Uterus (tissue), 4 donors: Measurements from ENCODE around the gene MBTPS2. TPM values are rescaled to one million over a fixed set of nuclear protein-coding genes. Genes with fewer than 3 reads are reported as not detected.
"Not testable (repeated sequence)": the region's sequence is repeated elsewhere in the genome, so short reads cannot be mapped to it uniquely, and the experiment has no call there.

Source experiments
- DNase-seq, 2 donors: peaks; one replicate each; pipeline ENCODE4 v3.0.0-alpha.2; 2019 to 2020
- H3K27ac ChIP-seq, 2 donors: fragments of 200-600 bp; sonication (generic); 1 replicate in 1 of 2; 2 replicates in 1 of 2; pipeline ENCODE4 v1.5.1; 2016 to 2018
- H3K27me3 ChIP-seq, 2 donors: fragments of 200-600 bp; sonication (generic); one replicate each; pipeline ENCODE4 v1.5.1; 2018 to 2019; ENCODE audit warnings: control low read depth in 1 of 2
- H3K36me3 ChIP-seq, 2 donors: fragments of 200-600 bp; sonication (generic); one replicate each; pipeline ENCODE4 v1.5.1; 2019; ENCODE audit warnings: control low read depth in 1 of 2
- H3K4me1 ChIP-seq, 2 donors: fragments of 200-600 bp; sonication (generic); one replicate each; pipeline ENCODE4 v1.5.1; 2018 to 2019; ENCODE audit warnings: control low read depth in 1 of 2
- H3K4me3 ChIP-seq, 2 donors: fragments of 200-600 bp; sonication (generic); 1 replicate in 1 of 2; 2 replicates in 1 of 2; pipeline ENCODE4 v1.5.1; 2018 to 2019; ENCODE audit warnings: mild to moderate bottlenecking in 1 of 2
- H3K9me3 ChIP-seq, 2 donors: fragments of 200-600 bp; sonication (generic); one replicate each; pipeline ENCODE4 v1.5.1; 2019; ENCODE audit warnings: control low read depth in 1 of 2
- POLR2A ChIP-seq, 2 donors: fragments of 450-650 bp; IDR thresholded peaks; one replicate each; pipeline ENCODE4 v1.6.1; 2016; ENCODE audit warnings: antibody characterized with exemption in 2 of 2, mild to moderate bottlenecking in 1 of 2, moderate library complexity in 1 of 2
- intact Hi-C: fragments of 100-400 bp; cut with DNase I; formaldehyde crosslinking; loops from one replicate; pipeline ENCODE4 v1.15.1; 2023; ENCODE audit warnings: low total_unique reads
- total RNA-seq, 4 donors: library from RNA; depleted of rRNA in 3 of 4; stranded (reverse); fragments of >200 nt in 3 of 4; gene quantifications; one replicate each; pipeline versions ENCODE4 v1.1.0 to v1.2.4, GENCODE V29; 2014 to 2023
- TF ChIP-seq, protein P1 (sequence below), 4 experiments: fragments of 200-600 bp in 2 of 4; fragments of 450-650 bp in 2 of 4; sonication (generic) in 2 of 4; IDR thresholded peaks; one replicate each; pipeline ENCODE4 v1.5.1; 2016 to 2019; ENCODE audit warnings: antibody characterized with exemption in 4 of 4, mild to moderate bottlenecking in 2 of 4, moderate library complexity in 1 of 4
- donor health status: DM: yes; HTN: yes; CAD: no.

The MBTPS2 gene
- total RNA-seq, 4 donors from 2014 or later: 1.8 to 24.5 (median 12.9) TPM

DNA sequence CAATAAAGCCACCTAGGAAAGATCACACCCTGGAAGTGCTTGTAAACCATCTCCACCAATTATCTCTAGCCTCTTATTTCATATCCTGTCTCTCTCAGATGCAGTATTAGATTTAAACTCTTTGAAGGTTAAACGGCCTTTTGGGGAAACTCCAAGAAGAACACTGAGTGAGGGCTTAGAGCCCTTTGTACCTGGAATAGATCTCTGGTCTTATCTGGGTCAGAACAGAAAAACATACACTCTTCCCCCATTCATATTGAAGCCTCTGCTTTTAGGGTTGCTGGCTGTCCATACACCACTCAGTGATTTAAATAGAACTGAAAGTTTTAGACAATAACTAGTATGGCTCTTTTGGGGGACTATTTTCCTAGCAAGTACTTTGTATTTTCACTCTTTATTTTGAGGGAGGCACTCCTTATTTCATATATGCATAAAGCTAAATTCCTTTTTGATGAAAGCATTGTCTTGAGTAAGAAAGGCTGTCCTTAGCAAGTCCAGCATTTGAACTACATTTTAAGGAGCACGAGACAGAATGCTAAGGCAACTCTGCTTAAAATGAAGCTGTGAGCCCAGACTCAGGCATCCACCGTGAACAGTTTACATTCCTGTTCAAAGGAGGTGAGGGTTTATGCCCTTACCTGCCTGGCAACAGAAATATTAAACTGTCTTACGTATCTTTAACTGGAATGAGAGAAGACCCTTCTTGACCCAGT, 33.8 kb downstream of the MBTPS2 start:
- no peaks in the 10 kb centered on the region for H3K36me3 ChIP-seq
- H3K27ac ChIP-seq: no peak overlapping the region
- no peak for DNase-seq
- no peaks in the 10 kb centered on the region for H3K4me1 ChIP-seq
- no peaks in the 10 kb centered on the region for H3K9me3 ChIP-seq
- intact Hi-C loops: no loop called here
- no peaks in the 10 kb centered on the region for H3K27me3 ChIP-seq
- no peak overlapping the region for H3K4me3 ChIP-seq
- TF ChIP-seq, protein P1, sequence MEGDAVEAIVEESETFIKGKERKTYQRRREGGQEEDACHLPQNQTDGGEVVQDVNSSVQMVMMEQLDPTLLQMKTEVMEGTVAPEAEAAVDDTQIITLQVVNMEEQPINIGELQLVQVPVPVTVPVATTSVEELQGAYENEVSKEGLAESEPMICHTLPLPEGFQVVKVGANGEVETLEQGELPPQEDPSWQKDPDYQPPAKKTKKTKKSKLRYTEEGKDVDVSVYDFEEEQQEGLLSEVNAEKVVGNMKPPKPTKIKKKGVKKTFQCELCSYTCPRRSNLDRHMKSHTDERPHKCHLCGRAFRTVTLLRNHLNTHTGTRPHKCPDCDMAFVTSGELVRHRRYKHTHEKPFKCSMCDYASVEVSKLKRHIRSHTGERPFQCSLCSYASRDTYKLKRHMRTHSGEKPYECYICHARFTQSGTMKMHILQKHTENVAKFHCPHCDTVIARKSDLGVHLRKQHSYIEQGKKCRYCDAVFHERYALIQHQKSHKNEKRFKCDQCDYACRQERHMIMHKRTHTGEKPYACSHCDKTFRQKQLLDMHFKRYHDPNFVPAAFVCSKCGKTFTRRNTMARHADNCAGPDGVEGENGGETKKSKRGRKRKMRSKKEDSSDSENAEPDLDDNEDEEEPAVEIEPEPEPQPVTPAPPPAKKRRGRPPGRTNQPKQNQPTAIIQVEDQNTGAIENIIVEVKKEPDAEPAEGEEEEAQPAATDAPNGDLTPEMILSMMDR (IDR thresholded peaks at IDR 0.05): no peak
- no peak for TF ChIP-seq POLR2A (IDR thresholded peaks at IDR 0.05)

DNA sequence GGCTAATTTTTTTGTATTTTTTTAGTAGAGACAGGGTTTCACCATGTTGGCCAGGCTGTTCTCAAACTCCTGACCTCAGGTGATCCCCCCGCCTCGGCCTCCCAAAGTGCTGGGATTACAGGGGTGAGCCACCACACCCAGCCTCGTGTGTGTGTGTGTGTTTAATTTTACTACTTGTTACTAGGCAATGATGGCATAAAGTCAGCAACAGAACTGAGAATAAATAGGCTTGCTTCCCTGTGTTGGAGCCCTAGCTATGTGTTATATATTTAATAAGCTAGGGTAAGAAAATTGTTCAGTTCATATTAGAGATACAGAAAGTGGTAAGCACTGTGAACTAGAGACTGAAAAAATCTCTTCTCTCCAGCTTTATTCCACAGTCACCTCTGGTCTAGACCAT, 34.8 kb downstream of the MBTPS2 start:
- H3K4me1 ChIP-seq, DNase-seq, H3K27me3 ChIP-seq, H3K27ac ChIP-seq, H3K4me3 ChIP-seq, intact Hi-C loops, H3K9me3 ChIP-seq, H3K36me3 ChIP-seq: not testable (repeated sequence)

DNA sequence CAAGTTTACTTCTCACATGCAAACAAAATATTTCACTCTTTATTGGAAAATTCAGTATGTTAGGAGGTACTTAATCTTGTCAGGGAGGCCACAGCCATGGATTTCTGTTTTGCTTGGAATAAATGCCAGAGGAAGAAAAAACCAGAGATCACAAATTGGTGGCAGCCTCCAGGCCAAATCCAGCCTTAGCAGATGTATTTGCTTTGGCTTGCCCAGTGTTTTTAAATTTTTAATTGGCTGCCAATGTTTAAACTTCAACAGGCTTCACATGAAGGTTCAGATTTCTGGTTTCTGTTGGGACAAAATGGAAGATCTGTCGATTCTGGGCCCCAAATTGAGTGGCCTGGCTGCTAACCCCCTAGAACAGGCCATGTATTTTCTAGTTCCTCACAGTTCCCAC, 35.6 kb downstream of the MBTPS2 start:
- TF ChIP-seq, protein P1 (IDR thresholded peaks at IDR 0.05): no peak
- TF ChIP-seq POLR2A (IDR thresholded peaks at IDR 0.05): no peak
- Histone ChIP-seq H3K4me1 (no peaks in the 10 kb centered on the region), H3K36me3 (no peaks in the 10 kb centered on the region), H3K4me3 (no peak overlapping the region), H3K27ac (no peak overlapping the region), H3K9me3 (no peaks in the 10 kb centered on the region), H3K27me3 (no peaks in the 10 kb centered on the region)
- intact Hi-C loops: no loop called here
- DNase-seq: no peak

DNA sequence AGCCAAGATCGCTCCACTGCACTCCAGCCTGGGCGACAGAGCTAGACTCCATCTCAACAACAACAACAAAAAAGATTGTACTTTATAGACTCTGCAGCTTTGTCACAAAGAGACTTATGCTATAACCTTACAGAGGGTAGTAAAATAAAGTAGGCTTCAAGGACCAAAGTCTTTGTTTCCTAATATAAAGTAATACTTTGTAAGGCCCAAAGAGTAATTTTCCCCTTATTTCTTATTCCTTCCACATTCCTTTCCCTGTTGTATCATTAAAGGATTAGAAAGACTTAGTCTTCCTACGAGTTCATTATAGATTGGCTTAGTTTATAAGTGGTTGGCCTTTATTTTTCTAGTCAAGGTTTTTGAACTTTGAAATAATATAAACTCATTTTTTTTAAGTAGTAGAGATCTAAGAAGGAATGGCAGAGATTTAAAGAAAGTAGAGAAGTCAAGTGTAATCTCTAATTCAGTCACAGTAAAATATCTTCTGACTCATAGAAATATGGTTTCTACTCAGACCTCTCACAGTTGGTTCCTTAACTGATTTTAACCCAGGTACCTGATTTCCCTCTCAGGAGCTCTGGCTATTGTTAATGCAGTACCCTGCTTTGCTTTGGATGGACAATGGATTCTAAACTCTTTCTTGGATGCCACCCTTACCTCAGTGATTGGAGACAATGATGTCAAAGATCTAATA, 42.6 kb downstream of the MBTPS2 start:
- Histone ChIP-seq H3K9me3 (no peaks in the 10 kb centered on the region), H3K4me1 (no peaks in the 10 kb centered on the region), H3K27ac (no peak overlapping the region), H3K36me3 (no peaks in the 10 kb centered on the region), H3K4me3 (no peak overlapping the region), H3K27me3 (no peaks in the 10 kb centered on the region)
- intact Hi-C loops: no loop called here
- no peak for DNase-seq
- no peak for TF ChIP-seq POLR2A (IDR thresholded peaks at IDR 0.05)
- TF ChIP-seq, protein P1 (IDR thresholded peaks at IDR 0.05): no peak

DNA sequence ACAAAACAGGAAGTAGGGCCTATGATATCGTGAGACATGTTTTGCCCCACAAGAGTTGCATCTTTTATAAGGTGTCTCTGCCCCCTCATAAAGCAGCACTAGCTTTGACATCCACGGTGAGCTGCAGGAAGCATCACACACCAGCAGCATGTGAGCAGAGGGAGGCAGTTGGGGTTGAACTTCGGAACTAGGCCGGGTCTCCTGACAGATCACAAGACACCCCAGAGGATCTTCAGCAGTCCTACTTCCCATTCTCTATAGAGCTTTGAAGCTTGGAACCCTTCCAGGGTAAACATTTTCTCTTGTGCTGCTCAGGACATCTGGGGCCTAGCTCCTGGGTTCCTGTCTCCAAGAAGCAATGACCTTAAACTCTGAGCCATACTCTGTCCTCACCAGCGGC, 43.8 kb downstream of the MBTPS2 start:
- TF ChIP-seq, protein P1 (IDR thresholded peaks at IDR 0.05): no peak
- no peak for TF ChIP-seq POLR2A (IDR thresholded peaks at IDR 0.05)
- intact Hi-C loops: no loop called here
- no peak for DNase-seq

More for the DNA sequence above, 43.8 kb downstream of the MBTPS2 start:
- H3K27ac ChIP-seq: no peak overlapping the region
- no peaks in the 10 kb centered on the region for H3K36me3 ChIP-seq
- H3K4me1 ChIP-seq: no peaks in the 10 kb centered on the region
- H3K9me3 ChIP-seq: no peaks in the 10 kb centered on the region
- H3K27me3 ChIP-seq: no peaks in the 10 kb centered on the region
- no peak overlapping the region for H3K4me3 ChIP-seq
